Right ventricle myocardium inferior (tissue), 1 donor: ENCODE results near the gene SPTBN4. TPM values are rescaled to one million over a fixed set of nuclear protein-coding genes. Genes with fewer than 3 reads are reported as not detected.
A peak's percentile ranks its signal among the peaks of the same experiment; 100 is the strongest.
"Not testable (repeated sequence)": the region's sequence is repeated elsewhere in the genome, so short reads cannot be mapped to it uniquely, and the experiment has no call there.

Experiments
- ATAC-seq: fragments of 200-7000 bp; cut with Tn5 transposase; one replicate; pipeline ENCODE4 v1.9.1; 2020; ENCODE audit warnings: mild to moderate bottlenecking, moderate library complexity
- DNase-seq: peaks from one replicate; pipeline ENCODE4 v3.0.0; 2021; ENCODE audit errors: missing footprints
- intact Hi-C: fragments of 100-400 bp; cut with DNase I; formaldehyde crosslinking; loops from one replicate; pipeline ENCODE4 v1.11.0; 2022
- long read RNA-seq: library from polyadenylated mRNA; unstranded; transcript quantifications from one replicate; pipeline ENCODE4 v2.0.0, GENCODE V29; 2021
- total RNA-seq: library from RNA; stranded (reverse); fragmentation: NEBNext Ultra II Directional; extraction: Animal tissue kit (Norgen Biotek cat#: 25700); gene quantifications from one replicate; pipeline ENCODE4 v1.2.1, GENCODE V29; 2021
- donor health status: DM: no; HTN: yes; CAD: no; lungs with severe emphysema.

Gene SPTBN4
- 5.1 TPM for total RNA-seq
- long read RNA-seq, partial matches to known transcripts, result 5 of 6 reads
- long read RNA-seq, other reads (novel, unspliced or antisense), result 1 of 6 reads

DNA sequence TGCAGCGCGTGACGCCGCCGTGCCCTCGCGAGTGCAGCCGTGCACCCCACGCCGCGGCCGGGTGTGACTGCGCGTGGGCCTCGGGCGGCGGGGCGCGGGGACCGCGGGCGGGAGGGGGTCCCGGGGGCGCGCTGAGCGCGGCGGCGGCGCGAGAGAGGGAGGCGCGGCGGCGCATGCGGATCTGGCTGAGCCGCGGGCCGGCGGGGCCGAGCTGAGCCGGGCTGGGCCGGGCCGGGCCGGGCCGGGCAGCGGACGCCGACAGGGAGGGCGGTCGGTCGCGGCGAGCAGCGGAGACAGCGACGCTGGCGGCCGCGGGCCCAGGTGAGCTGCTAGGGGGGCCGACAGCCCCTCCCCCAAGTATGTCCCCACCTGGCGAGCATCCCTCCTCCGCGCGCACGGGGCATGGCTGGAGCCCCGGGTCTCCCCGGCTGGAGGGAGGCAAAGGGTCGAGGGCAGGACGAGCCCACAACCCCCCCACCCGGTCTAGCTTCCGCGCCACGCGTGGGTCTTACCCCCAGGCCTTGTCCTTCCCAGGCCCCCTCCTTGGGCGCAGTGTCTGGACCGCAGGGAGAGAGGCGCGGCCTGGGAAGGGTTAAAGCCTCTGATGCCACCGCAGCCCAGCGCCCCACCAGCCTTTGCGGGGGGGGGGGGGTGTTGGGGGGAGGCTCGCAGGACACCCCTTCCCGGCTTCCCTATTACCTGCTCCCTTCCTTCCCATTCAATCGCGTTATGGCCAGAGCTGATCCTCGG, at the start of gene SPTBN4:
Gene SPTBN4 (plus strand): TSS at position 17 of the 750 bp plus-strand sequence. CDS start 5,621 bp downstream, outside the sequence.
- DNase-seq (peak; percentile 76), ATAC-seq (no peak)
- intact Hi-C loops, result loop anchor here (2.0 to 5.0 kb wide), 3 partner anchors 65 to 130 kb away; no protein-coding TSS in a partner anchor

DNA sequence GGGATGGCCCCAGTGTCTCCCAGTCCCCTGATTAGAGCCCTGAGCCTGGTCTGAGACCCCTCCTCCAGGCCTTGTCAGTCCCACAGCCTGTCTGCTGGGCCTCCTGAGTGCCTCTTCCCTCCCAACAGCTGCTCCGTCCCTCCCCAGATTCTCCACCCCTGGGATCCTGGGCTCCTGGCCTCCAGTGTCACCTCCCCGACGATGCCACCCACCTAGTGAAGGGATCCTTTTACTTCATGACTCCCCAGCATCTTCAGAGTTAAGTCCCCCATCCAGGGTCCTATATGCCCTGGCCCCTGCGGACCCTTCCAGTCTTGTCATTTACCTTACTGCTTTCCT, 49.2 kb upstream of the SPTBN4 start:
- DNase-seq (no peak), ATAC-seq (no peak)
- intact Hi-C loops, result no loop called here

DNA sequence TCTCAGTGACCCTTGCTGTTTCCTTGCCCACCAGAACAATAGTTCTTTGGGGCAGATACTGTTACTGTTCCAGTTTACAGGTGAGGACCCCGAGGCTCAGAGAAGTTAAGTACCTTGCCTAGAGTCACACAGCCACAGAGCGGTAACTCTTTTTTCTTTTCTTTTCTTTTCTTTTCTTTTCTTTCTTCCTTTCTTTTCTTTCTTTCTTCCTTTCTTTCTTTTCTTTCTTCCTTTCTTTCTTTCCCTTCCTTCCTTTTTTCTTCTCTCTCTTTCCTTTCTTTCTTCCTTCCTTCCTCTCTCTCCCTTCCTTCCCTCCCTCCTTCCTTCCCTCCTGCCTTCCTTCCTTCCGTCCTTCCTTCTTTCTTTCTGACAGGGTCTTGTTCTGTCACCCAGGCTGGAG, 48.8 kb upstream of the SPTBN4 start:
- intact Hi-C loops, result no loop called here

DNA sequence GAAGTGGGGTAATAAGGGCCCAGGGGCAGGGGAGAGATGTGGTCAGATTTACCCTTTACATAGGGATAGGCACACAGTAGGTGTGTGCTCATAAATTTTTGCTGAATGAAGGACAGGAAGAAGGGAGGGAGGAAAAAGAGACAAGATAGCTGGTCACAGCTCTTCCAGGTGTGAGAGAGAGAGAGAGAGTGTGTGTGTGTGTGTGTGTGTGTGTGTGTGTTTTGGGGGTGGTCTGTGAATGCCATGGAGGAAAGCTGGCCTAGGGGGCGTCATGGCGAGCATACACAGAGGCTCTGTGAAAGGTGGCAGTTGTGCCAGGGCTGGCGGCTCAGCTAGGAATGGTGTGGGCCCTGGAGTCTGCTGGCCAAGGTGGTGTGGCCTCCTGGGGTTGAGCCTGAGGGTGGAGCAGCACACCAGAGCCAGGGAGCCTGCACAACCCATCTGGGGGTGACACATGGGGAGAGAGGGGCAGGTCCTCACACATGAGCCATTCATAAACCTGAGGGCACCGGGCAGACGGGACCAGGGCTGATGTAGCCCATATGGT, 47.7 kb upstream of the SPTBN4 start:
- intact Hi-C loops, result no loop called here
- DNase-seq, result no peak
- ATAC-seq, result no peak

More for the DNA sequence above, 48.8 kb upstream of the SPTBN4 start:
- no peak for DNase-seq
- no peak for ATAC-seq

DNA sequence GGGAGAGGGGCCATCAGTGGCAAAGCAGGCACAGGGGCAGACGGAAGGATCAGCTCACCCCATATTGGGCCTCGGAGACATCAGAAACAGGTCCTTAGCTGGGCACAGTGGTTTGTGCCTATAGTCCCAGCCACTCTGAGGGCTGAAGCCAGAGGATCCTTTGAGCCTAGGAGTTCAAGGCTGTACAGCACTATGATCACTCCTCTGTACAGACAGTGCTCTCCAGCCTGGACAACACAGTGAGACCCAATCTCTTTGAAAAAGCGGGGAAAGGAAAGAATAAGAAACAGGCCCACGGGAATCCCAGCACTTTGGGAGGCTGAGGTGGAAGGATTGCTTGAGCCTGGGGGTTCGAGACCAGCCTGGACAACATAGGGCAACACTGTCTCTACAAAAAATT, 47.0 kb upstream of the SPTBN4 start:
- DNase-seq, result no peak
- no peak for ATAC-seq
- intact Hi-C loops, result loop anchor here (5.0 to 10.0 kb wide), 2 partner anchors 72 to 295 kb away; partner anchors contain the start of genes C19orf47, COQ8B, ITPKC and PLD3

DNA sequence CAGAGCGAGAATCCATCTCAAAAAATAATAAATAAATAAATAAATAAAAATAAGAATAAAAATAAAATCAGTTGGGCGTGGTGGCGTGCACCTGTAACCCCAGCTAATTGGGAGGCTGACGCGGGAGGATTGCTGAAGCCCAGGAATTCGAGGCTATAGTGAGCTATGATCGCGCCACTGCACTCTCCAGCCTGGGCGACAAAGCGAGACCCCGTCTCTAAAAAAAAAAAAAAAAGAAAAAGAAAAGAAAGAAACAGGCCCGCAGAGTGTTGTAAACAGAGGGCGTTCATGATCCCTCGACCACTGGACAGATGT, 46.4 kb upstream of the SPTBN4 start:
- no peak for ATAC-seq
- intact Hi-C loops, result loop anchor here (5.0 to 10.0 kb wide), 2 partner anchors 73 to 294 kb away; partner anchors contain the start of genes C19orf47, COQ8B, ITPKC and PLD3
- no peak for DNase-seq

DNA sequence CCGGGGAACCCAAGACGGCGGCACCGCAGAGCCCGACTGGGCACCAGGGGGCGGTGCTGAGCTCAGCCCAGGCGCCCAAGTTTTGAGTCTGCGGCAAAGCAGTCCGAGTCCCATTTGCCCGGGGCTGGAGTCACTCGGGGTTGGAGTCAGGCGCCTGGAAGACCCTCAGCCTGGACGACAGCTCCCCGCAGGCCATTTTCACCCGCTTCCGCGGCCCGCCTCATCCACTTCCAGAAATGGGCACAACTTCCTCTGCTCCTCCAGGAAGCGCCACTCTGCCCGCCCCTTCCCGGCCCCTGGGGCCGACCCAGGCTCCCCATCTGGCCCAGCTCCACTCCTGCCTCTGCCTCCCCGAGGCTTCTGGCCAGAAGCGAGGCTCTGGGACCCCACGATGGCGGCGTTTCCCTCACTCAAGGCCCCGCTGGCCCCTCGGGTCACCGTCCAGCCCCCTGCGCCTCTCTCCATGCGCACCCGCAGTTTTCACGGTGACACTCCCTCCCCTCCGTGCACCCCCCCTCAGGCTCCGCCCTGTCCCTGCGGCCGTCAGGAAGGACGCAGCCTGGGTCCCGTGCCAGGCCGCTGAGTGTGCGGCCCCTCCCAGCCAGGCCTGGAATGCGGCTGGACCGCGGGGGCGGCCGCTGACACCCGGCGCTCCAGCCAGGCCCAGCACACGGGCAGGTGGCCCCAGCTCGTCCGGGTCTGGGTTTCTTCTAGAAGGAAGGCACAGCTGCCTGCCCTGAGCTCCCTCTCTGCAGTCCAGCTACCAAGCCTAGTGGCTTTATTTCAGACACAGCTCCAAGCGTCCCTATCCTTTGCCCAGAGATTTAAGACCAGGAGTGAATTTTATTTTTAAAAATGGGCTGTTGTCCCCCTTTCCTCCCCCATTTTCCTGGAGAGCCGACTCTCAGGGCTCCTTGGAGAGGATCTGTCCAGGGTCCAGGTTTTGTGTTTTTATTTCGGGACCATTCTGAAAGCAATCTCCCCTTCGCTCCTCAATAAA, 45.7 kb upstream of the SPTBN4 start:
- peak; percentile 89 for ATAC-seq
- DNase-seq, result peak; percentile 96
- intact Hi-C loops, result loop anchor here (5.0 to 10.0 kb wide), 2 partner anchors 74 to 294 kb away; partner anchors contain the start of genes C19orf47, COQ8B, ITPKC and PLD3

DNA sequence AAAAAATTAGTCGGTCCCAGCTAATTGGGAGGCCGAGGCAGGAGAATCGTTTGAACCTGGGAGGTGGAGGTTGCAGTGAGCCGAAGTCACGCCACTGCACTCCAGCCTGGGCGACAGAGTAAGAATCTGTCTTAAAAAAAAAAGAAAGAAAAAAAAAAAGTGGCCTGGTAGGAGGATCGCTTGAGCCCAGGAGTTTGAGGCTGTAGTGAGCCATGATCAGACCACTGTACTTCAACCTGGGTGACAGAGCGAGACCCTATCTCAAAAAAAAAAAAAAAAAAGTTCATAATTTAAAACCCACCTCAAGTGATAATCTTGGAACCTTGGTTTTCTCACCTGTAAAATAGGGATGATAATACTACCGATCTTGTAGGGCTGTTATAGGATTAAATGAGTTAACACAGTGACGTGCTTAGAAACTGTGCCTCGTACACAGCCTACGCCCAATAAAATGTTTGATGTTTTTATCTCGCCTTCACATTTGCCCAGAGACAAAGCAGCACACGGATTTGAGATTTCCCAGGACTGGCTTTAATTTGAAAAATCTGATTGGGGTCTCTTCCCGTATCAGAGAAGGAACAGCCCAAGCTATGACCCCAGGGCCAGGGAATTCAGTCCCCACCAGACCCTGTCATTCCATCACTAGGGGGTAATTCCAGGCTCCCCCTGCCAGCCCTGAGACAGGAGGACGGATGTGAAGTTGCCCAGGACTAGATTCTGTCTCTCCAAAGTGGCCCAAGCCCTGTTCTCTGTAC, 44.6 kb upstream of the SPTBN4 start:
- intact Hi-C loops, result loop anchor here (5.0 to 10.0 kb wide), 2 partner anchors 75 to 293 kb away; partner anchors contain the start of genes C19orf47, COQ8B, ITPKC and PLD3
- no peak for DNase-seq
- ATAC-seq, result no peak

DNA sequence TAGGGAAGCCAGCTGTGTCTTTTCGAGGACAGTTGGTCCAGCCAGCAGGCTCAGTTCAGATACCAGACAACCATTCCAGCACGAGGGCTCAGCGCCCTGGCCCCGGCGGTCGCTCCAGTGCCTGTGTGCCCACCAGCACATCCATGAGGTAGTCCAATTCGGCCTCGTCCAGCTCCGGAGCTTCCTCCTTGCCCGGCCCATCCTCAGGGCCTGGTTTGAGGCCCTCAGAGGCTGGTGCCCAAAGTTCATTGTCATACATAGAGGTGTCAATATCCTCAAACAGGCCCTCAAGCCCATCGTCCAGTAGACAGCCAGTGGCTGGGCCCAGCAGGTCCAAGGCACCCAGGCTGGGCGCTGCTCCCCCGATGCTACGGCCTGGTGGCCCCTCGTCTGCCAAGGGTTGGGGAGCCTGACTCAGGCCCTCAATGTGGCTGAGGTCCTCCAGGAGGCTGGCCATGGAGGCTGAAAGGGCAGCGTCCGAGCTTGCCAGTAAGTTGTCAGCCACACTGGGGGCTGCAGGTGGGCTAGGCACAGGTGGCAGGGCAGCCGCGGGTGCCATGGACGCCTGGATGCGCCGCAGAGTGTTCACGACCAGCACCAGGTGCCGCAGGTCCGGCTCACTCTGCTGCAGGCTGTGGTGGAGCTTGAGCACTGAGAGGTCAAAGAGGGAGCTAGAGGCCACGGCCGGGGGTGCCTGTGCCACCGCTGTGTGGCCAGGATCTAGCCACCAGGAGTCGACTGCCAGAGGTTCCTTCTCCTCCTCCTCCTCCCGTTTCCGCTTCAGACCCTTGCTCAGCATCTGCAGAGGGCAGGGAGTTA, 43.8 kb upstream of the SPTBN4 start:
- ATAC-seq (no peak), DNase-seq (no peak)
- intact Hi-C loops, result loop anchor here (5.0 to 10.0 kb wide), 2 partner anchors 76 to 292 kb away; partner anchors contain the start of genes C19orf47, COQ8B, ITPKC and PLD3

DNA sequence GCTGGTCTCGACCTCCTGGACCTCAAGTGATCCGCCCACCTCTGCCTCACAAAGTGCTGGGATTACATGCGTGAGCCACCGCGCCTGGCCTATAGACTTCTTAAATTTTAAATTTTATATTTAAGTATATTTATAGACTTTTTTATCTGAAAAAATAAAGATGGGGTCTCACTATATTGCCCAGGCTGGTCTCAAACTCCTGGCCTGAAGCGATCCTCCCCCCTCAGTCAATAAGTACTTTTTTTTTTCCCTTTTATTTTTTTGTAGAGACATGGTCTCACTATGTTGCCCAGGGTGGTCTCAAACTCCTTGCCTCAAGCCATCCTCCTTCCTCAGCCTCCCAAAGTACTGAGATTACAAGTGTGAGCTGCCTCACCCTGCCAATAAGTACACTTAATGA, 42.9 kb upstream of the SPTBN4 start:
- no peak for DNase-seq
- ATAC-seq, result no peak
- intact Hi-C loops, result loop anchor here (5.0 to 10.0 kb wide), 2 partner anchors 77 to 291 kb away; partner anchors contain the start of genes C19orf47, COQ8B, ITPKC and PLD3

DNA sequence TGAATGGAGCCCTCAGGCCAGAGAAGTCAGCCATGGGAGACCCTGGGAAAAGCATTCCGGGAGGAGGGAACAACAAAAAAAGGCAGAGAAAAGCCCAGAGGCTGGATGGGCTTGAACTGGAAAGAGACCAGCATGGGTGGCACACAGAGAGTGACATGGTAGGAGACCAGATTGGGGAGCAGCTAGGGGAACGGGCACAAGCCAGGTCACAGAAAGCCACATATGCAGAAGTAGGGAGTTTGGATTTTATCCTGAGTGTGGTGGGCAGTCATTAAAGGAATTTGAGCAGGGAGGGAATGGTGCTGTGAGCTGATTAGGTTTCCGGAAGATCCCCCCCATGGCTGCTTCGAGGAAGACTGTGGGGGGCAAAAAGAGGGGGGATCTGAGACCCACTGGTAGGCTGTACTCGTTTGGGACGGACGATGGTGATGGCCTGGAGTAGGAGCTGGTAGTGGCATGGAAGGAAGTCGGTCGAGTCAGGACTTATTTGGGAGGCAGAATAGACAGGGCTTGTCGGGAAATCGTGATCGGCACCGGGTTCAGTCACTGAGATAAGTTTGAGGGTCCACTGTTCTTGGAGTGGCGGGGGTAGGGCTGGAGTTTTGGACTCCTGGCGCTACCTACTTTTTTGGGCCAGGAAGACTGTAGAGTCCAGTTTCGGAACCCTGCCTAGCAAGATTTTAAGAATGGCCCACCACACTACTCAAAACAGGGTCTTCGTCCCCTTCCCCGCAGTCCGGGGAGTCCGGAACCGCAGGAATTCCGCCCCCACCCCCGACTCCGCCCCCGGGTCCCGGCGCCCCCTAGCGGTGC, 42.0 kb upstream of the SPTBN4 start:
- ATAC-seq (peak; percentile 30), DNase-seq (no peak)
- intact Hi-C loops, result loop anchor here (1.0 to 10.0 kb wide), 3 partner anchors 18 to 290 kb away; partner anchors contain the start of genes C19orf47, COQ8B, ITPKC and PLD3

DNA sequence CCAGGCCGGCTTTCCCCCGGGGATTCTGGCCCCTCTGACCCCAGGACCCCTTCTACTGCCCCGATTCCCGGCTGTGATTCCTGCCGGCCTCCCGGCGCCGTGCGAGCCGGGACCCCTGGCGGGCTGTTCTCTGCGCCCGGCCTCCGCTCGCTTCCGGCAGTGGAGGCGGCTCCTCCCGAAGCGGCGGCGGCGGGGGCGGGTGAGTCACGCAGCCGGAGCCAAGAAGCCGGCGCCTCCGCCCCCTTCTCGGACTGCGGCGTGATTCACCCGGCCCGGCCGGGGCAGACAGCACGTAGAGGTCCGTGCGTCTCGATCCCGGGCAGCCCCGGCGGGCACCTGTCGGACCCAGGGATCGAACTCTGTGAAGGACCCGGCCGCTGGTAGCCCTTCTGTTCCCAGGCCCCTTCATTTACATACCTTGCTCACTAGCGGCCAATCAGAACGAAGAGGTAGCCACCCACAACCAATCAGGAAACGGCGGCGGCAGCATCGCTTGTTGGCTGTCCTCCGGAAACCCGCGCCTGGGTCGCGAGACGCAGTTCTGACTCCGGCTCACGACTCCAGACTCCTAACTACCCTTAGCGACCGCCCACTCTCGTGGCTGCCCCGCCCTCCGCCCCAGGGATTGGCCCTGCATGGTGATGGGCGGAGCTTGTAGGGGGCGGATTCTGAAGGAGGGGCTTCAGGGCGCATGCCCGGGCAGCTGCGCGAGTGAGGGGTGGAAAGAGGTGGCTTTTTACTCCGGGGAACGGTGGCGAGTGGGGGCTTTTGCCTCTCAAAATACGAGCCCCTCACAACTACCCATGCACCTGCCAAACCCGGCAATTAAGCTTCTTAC, 41.1 kb upstream of the SPTBN4 start, which contains the start of gene SERTAD1:
Gene SERTAD1 (minus strand): TSS at position 543 of the 838 bp plus-strand sequence. CDS start 2,446 bp downstream, outside the sequence.
- peak; percentile 94 for ATAC-seq
- DNase-seq, result peak; percentile 100
- intact Hi-C loops, result loop anchor here (1.0 to 10.0 kb wide), 2 partner anchors 18 to 289 kb away; partner anchors contain the start of genes COQ8B and ITPKC

DNA sequence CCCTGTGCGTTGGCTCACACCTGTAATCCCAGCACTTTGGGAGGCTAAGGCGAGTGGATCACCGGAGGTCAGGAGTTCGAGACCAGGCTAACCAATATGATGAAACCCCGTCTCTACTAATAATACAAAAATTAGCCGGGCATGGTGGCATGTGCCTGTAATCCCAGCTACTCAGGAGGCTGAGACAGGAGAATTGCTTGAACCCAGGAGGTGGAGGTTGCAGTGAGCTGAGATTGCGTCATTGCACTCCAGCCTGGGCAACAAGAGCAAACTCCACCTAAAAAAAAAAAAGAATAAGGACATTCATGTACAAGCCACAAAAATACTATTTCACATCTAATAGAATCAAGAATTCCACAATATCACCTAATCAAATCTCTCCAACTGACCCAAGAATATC, 38.6 kb upstream of the SPTBN4 start:
- not testable (repeated sequence) for ATAC-seq, DNase-seq
- intact Hi-C loops, result loop anchor here (10.0 kb wide), 1 partner anchor 287 kb away; the partner anchor contains the start of genes COQ8B and ITPKC

DNA sequence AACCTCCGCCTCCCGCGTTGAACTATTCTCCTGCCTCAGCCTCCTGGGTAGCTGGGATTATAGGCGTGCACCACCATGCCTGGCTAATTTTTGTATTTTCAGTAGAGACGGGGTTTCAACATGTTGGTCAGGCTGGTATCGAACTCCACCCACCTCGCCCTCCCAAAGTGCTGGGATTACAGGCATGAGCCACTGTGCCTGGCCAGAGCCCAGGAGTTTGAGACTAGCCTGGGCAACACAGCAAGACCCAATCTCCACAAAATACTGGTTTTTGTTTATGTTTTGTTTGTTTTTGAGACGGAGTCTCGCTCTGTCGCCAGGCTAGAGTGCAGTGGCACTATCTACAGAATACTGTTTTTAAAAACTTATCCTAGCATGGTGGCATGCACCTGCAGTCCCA, 36.6 kb upstream of the SPTBN4 start:
- DNase-seq, intact Hi-C loops, ATAC-seq: not testable (repeated sequence)

DNA sequence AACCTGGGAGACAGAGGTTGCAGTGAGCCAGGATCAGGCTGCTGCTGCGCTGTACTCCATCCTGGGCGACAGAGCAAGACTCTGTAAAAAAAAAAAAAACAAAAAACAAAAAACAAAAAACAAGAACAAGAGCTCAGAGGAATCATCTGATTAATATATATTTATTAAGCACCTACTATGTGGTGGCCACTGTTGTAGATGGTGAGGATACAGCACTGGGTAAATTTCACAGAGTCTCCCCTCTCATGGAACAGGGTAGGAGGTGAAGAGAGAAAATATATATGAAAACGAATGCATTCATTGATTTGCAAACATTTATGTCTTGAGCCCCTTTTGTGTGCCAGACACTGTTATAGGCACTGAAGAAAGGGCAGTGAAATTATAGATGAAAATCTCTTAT, 35.1 kb upstream of the SPTBN4 start:
- intact Hi-C loops, result no loop called here
- ATAC-seq (no peak), DNase-seq (no peak)
